ENCODE data around the gene TRIM8. TPM values are rescaled to one million over a fixed set of nuclear protein-coding genes. Genes with fewer than 3 reads are reported as not detected.

The TRIM8 gene
- total and polyA plus RNA-seq, 2 of the 8 experiments (the other 6 are each of a cell fraction or from before 2014, with no cell fraction given) = 24.9 to 38.8 TPM

- no peak overlapping the region for H3K4ac ChIP-seq (replicated peaks; ENCODE audit: insufficient read length, low read depth, low read length)
- H3K4me2 ChIP-seq (ENCODE audit: insufficient read depth in 1 of 2, low read depth in 2 of 2, low read length in 2 of 2) = no peak overlapping the region
- ChIA-PET CTCF (ENCODE audit: partially characterized antibody) (interaction anchor here (0.6 to 13.0 kb wide), 7 partner anchors 9 to 152 kb away, joined by 3 to 145 read pairs (median 4); no protein-coding TSS in a partner anchor), POLR2A (ENCODE audit: partially characterized antibody) (interaction anchor here (1.1 to 2.0 kb wide), 4 partner anchors 9 to 14 kb away, joined by 3 to 7 read pairs (median 5); partner anchors contain the start of gene TRIM8)
- H3K14ac ChIP-seq (ENCODE audit: insufficient read length) = no peak overlapping the region
- no peak overlapping the region for H2BK20ac ChIP-seq (ENCODE audit: low read length)
- H4K91ac ChIP-seq (replicated peaks; ENCODE audit: insufficient read length, low read length) = no peak overlapping the region
- FAIRE-seq (no peak), DNase-seq (ENCODE audit: low read depth in 1 of 2, low spot score in 2 of 2) (no peak)
- no peaks in the 10 kb centered on the region for H3K27me3 ChIP-seq (replicated peaks in 1 of 4; ENCODE audit: control insufficient read depth in 3 of 4, extremely low read depth in 1 of 4, insufficient read depth in 3 of 4, low read length in 3 of 4)
- TF ChIP-seq RBBP5 (IDR thresholded peaks at IDR 0.05; ENCODE audit: borderline replicate concordance, low read depth, low read length) = no peak
- TF ChIP-seq SIRT6 (IDR thresholded peaks at IDR 0.05; ENCODE audit: low read length) = no peak
- no peak for TF ChIP-seq MAFK (IDR thresholded peaks at IDR 0.05; ENCODE audit: low read depth, low read length)
- no peak for TF ChIP-seq SRF (IDR thresholded peaks at IDR 0.05; ENCODE audit: low read depth, low read length)
- TF ChIP-seq ATF3 (IDR thresholded peaks at IDR 0.05; ENCODE audit: insufficient read depth, low read depth, low read length) = no peak
- TF ChIP-seq SUZ12 (IDR thresholded peaks at IDR 0.05; ENCODE audit: low read length) = no peak
- H4K8ac ChIP-seq (ENCODE audit: extremely low read depth, insufficient read depth, low read length) = no peak overlapping the region
- no peak overlapping the region for H2BK5ac ChIP-seq (ENCODE audit: low read depth, low read length)
- H3K79me1 ChIP-seq (ENCODE audit: low read depth, low read length) = peaks cover 5% of the 10 kb centered on the region; the same call in 1 of the 2 replicates
- no peak overlapping the region for H2AFZ ChIP-seq (ENCODE audit: low read length)
- no peak overlapping the region for H3K23ac ChIP-seq (ENCODE audit: insufficient read length)
- H3K18ac ChIP-seq (ENCODE audit: extremely low read depth, low read length) = no peak overlapping the region
- H3K4me1 ChIP-seq (replicated peaks in 1 of 4; ENCODE audit: control insufficient read depth in 3 of 4, insufficient read depth in 4 of 4, low read length in 3 of 4) = peaks cover 0 to 17% (median 11%) of the 10 kb centered on the region in 4 experiments; a peak in 6 of 7 replicates
- no peaks in the 10 kb centered on the region for H3K9me3 ChIP-seq (ENCODE audit: insufficient read depth in 2 of 2, low read depth in 1 of 2, low read length in 1 of 2)
- 88% methylated on average over 10 of the region's 12 CpGs; no CpG with 5 or more reads in 1 of the 2 experiments for WGBS, 2 experiments (ENCODE audit: extremely low coverage in 1 of 2, insufficient coverage in 1 of 2, insufficient read length in 1 of 2, insufficient replicate concordance in 2 of 2, low coverage in 1 of 2, low lambda C conversion rate in 2 of 2, missing lambda C conversion rate in 1 of 2)
- no peak overlapping the region for H2BK15ac ChIP-seq (ENCODE audit: low read length)
- H4K5ac ChIP-seq (ENCODE audit: insufficient read length, low read depth, low read length) = no peak overlapping the region
- H2BK12ac ChIP-seq (ENCODE audit: low read depth, low read length) = no peak overlapping the region
- H2BK120ac ChIP-seq (replicated peaks; ENCODE audit: low read depth, low read length) = no peak overlapping the region
- no peak overlapping the region for H3K9ac ChIP-seq (replicated peaks in 1 of 4; ENCODE audit: extremely low read depth in 1 of 4, low read depth in 3 of 4, low read length in 3 of 4)
- H4K20me1 ChIP-seq (replicated peaks in 1 of 2; ENCODE audit: control insufficient read depth in 1 of 2, insufficient read depth in 2 of 2, low read length in 2 of 2) = peaks cover 3 to 9% of the 10 kb centered on the region in 2 experiments
- peaks cover 7 to 22% (median 11%) of the 10 kb centered on the region in 4 experiments; a peak in 5 of 8 replicates for H3K36me3 ChIP-seq (ENCODE audit: control insufficient read depth in 2 of 4, insufficient read depth in 4 of 4, low read length in 3 of 4)
- no peak overlapping the region for H2AK5ac ChIP-seq (ENCODE audit: low read depth, low read length)
- H3K79me2 ChIP-seq (ENCODE audit: control insufficient read depth in 1 of 2, insufficient read depth in 2 of 2, low read length in 2 of 2) = peaks cover 0 to 27% of the 10 kb centered on the region in 2 experiments; a peak in 2 of 4 replicates
- H3K23me2 ChIP-seq (ENCODE audit: low read depth, low read length) = no peaks in the 10 kb centered on the region
- no peak overlapping the region for H3K27ac ChIP-seq (ENCODE audit: low read depth, low read length)
- H3K4me3 ChIP-seq (ENCODE audit: extremely low read depth in 1 of 4, insufficient read depth in 2 of 4, low read depth in 3 of 4, low read length in 4 of 4) = no peak overlapping the region
- no peak overlapping the region for H3K56ac ChIP-seq (replicated peaks; ENCODE audit: insufficient read length, low read depth, low read length)
Observed at GRCh38 chr10:102656026-102656425, 11.7 kb downstream of the TRIM8 start.
